ENCODE results near the gene TNNI2. TPM values are rescaled to one million over a fixed set of nuclear protein-coding genes. Genes with fewer than 3 reads are reported as not detected.
A peak's percentile ranks its signal among the peaks of the same experiment; 100 is the strongest.

The TNNI2 gene
- total RNA-seq, 2 experiments from 2014 or later, result 2.5 to 14.3 TPM

- POLR2A ChIA-PET, result interaction anchor here (0.9 kb wide), 1 partner anchor 34 kb away, joined by 3 read pairs; no protein-coding TSS in a partner anchor
Measured at GRCh38 chr11:1882265-1883238, 43.8 kb downstream of the TNNI2 start.

DNA sequence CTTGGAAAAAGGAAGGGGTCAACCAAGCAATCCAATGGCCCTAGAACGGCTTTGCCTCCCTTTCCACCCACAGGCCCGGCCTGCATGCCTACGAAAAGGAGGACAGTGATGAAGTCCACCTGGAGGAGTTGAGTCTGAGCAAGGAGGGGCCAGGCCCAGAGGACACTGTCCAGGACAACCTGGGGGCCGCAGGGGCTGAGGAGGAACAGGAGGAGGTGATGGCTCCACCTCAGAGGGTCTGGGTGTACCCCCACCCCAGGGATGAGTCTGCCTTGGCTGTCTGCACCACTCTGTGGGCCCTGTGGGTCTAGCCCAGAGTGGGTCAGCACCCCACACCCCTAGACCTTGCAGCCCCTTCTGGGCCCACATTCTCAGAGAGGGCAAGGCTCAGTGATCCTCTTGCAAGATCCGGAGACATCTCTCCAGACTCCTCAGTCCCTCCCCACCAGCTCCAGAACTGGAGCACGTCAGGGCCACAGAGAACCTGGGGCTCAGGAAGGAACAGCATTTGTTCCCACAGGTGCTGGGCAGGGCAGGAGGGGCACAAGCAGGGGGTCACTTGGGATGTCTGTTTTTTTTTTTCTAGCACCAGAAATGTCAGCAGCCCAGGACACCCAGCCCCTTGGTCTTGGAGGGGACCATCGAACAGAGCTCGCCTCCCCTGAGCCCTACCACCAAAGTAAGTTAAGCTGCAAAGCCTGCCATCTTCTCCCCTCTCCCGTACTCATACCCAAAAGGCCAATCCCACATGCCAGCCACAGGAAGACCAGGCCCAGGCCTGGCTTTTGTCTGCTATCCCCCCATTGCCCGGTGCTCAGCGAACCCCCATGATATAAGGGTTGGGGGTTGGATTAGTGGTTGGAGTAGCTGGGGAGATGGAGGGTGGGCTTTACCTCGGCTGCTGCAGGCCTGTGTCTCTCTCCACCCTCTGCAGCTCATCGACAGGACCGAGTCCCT is 44.8 kb downstream of the TNNI2 start:
- ChIA-PET CTCF (ENCODE audit: unreplicated experiment) (interaction anchor here (1.9 kb wide), 1 partner anchor 33 kb away, joined by 5 read pairs; no protein-coding TSS in a partner anchor), POLR2A (no interaction called here)
- TF ChIP-seq, protein P1, sequence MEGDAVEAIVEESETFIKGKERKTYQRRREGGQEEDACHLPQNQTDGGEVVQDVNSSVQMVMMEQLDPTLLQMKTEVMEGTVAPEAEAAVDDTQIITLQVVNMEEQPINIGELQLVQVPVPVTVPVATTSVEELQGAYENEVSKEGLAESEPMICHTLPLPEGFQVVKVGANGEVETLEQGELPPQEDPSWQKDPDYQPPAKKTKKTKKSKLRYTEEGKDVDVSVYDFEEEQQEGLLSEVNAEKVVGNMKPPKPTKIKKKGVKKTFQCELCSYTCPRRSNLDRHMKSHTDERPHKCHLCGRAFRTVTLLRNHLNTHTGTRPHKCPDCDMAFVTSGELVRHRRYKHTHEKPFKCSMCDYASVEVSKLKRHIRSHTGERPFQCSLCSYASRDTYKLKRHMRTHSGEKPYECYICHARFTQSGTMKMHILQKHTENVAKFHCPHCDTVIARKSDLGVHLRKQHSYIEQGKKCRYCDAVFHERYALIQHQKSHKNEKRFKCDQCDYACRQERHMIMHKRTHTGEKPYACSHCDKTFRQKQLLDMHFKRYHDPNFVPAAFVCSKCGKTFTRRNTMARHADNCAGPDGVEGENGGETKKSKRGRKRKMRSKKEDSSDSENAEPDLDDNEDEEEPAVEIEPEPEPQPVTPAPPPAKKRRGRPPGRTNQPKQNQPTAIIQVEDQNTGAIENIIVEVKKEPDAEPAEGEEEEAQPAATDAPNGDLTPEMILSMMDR (conservative IDR thresholded peaks at IDR 0.05; ENCODE audit: low read length), result no peak
- no peak for TF ChIP-seq EZH2phosphoT487 (IDR thresholded peaks at IDR 0.05; ENCODE audit: borderline replicate concordance, low read depth, low read length)
- H3K9me2 ChIP-seq (ENCODE audit: insufficient read depth, low read length), result no peaks in the 10 kb centered on the region
- peaks cover 46% of the 10 kb centered on the region for H3K36me3 ChIP-seq (ENCODE audit: insufficient read depth, low read length)
- H3K4me1 ChIP-seq (ENCODE audit: insufficient read depth, low read length, poor library complexity, severe bottlenecking), result peaks cover 21% of the 10 kb centered on the region
- H3K79me2 ChIP-seq (ENCODE audit: insufficient read depth, low read depth, low read length), result no peaks in the 10 kb centered on the region
- H3K27ac ChIP-seq (ENCODE audit: low read depth, low read length, poor library complexity, severe bottlenecking), result no peak overlapping the region
- H3K4me2 ChIP-seq (ENCODE audit: low read length), result no peak overlapping the region
- H3K9me3 ChIP-seq (ENCODE audit: low read length), result no peaks in the 10 kb centered on the region
- no peak overlapping the region for H3K4me3 ChIP-seq (ENCODE audit: low read depth, low read length, poor library complexity, severe bottlenecking)
- intact Hi-C loops (cut with micrococcal nuclease; ENCODE audit: unreplicated experiment), result loop anchor here (2.0 to 5.0 kb wide), 2 partner anchors 29 to 34 kb away; partner anchors contain the start of gene TNNT3
- H4K20me1 ChIP-seq (ENCODE audit: insufficient read depth, low read length), result no peaks in the 10 kb centered on the region
- H2AFZ ChIP-seq (ENCODE audit: low read length), result no peak overlapping the region
- no peak for DNase-seq (ENCODE audit: low spot score)
- BruUV-seq (replicated peaks), result no TSS peak

More at GRCh38 chr11:1882265-1883238, 43.8 kb downstream of the TNNI2 start:
- CTCF ChIA-PET (ENCODE audit: unreplicated experiment), result interaction anchor here (0.5 to 1.9 kb wide), 5 partner anchors 16 to 76 kb away, joined by 3 to 5 read pairs (median 3); no protein-coding TSS in a partner anchor
- Histone ChIP-seq H3K36me3 (ENCODE audit: insufficient read depth, low read length) (peaks cover 37% of the 10 kb centered on the region), H3K4me1 (ENCODE audit: insufficient read depth, low read length, poor library complexity, severe bottlenecking) (peaks cover 21% of the 10 kb centered on the region), H3K79me2 (ENCODE audit: insufficient read depth, low read depth, low read length) (no peaks in the 10 kb centered on the region), H2AFZ (ENCODE audit: low read length) (no peak overlapping the region), H3K9me3 (ENCODE audit: low read length) (no peaks in the 10 kb centered on the region), H3K9me2 (ENCODE audit: insufficient read depth, low read length) (no peaks in the 10 kb centered on the region), H4K20me1 (ENCODE audit: insufficient read depth, low read length) (no peaks in the 10 kb centered on the region), H3K4me3 (ENCODE audit: low read depth, low read length, poor library complexity, severe bottlenecking) (no peak overlapping the region), H3K4me2 (ENCODE audit: low read length) (peak overlapping the region; percentile 42), H3K27ac (ENCODE audit: low read depth, low read length, poor library complexity, severe bottlenecking) (peak overlapping the region; percentile 48)
- intact Hi-C loops (cut with micrococcal nuclease; ENCODE audit: unreplicated experiment), result loop anchor here (1.0 to 5.0 kb wide), 3 partner anchors 28 to 45 kb away; partner anchors contain the start of gene TNNT3
- DNase-seq (ENCODE audit: low spot score), result peak; percentile 80
- BruUV-seq (replicated peaks), result no TSS peak
- TF ChIP-seq EZH2phosphoT487 (IDR thresholded peaks at IDR 0.05; ENCODE audit: borderline replicate concordance, low read depth, low read length), result no peak
- TF ChIP-seq, protein P1 (conservative IDR thresholded peaks at IDR 0.05; ENCODE audit: low read length), result peak; percentile 91

All from OCI-LY7 (cell line).